Measurements from ENCODE around the gene ZC3HAV1. TPM values are rescaled to one million over a fixed set of nuclear protein-coding genes. Genes with fewer than 3 reads are reported as not detected.
A peak's percentile ranks its signal among the peaks of the same experiment; 100 is the strongest.

Gene ZC3HAV1
- total and polyA plus RNA-seq, 9 of the 15 experiments (the other 6 are each of a cell fraction or from before 2014, with no cell fraction given): 11.9 to 40.5 (median 23.9) TPM

GRCh38 chr7:139049111-139049510 lies 60.4 kb downstream of the ZC3HAV1 start (continued):
- TF ChIP-seq CXXC5 (CRISPR knock-in tag; IDR thresholded peaks at IDR 0.05): no peak
- no peak for TF ChIP-seq ZNF511 (CRISPR knock-in tag; IDR thresholded peaks at IDR 0.05)
- no peak for TF ChIP-seq ZNF175 (CRISPR knock-in tag; IDR thresholded peaks at IDR 0.05; ENCODE audit: low read depth)
- TF ChIP-seq ETV1 (tag; conservative IDR thresholded peaks at IDR 0.05; ENCODE audit: low read depth): no peak
- TF ChIP-seq THAP7 (CRISPR knock-in tag; IDR thresholded peaks at IDR 0.05): no peak
- no peak for TF ChIP-seq USF2 (CRISPR knock-in tag; IDR thresholded peaks at IDR 0.05)
- no peak for TF ChIP-seq SMAD3 (CRISPR knock-in tag; conservative IDR thresholded peaks at IDR 0.05)

- no peak overlapping the region for H3K27ac ChIP-seq (ENCODE audit: extremely low read depth, low read depth, low read length)
- WGBS (ENCODE audit: insufficient coverage, low coverage, missing lambda C conversion rate): 41% methylated on average over 3 of the region's 3 CpGs
- in situ Hi-C loops (cut with MboI) (no loop called here), intact Hi-C loops (cut with micrococcal nuclease) (no loop called here)
- peak; percentile 26 for FAIRE-seq
- no peaks in the 10 kb centered on the region for H3K79me2 ChIP-seq (ENCODE audit: control insufficient read depth, insufficient read depth, low read length)
- no peaks in the 10 kb centered on the region for H3K9me1 ChIP-seq (ENCODE audit: control insufficient read depth, insufficient read depth, low read length)
- no peak overlapping the region for H3K4me3 ChIP-seq
- no TSS peak for BruUV-seq (replicated peaks)
- no peak for ATAC-seq
- H3K9ac ChIP-seq (ENCODE audit: insufficient read depth in 1 of 2, low read depth in 2 of 2, low read length in 2 of 2): no peak overlapping the region
- H3K36me3 ChIP-seq (ENCODE audit: control insufficient read depth, insufficient read depth, low read length): peaks cover 69% of the 10 kb centered on the region
- peaks cover 4 to 20% of the 10 kb centered on the region in 2 experiments; a peak in 4 of 5 replicates for H3K4me1 ChIP-seq (replicated peaks in 1 of 2; ENCODE audit: control insufficient read depth in 2 of 2, insufficient read depth in 2 of 2, low read length in 2 of 2)
- no peaks in the 10 kb centered on the region for H3K27me3 ChIP-seq (ENCODE audit: control insufficient read depth in 2 of 2, insufficient read depth in 2 of 2, low read length in 2 of 2)
- peak in 1 of 4 experiments; percentile 31 for DNase-seq (ENCODE audit: extremely low read depth in 1 of 4, low spot score in 3 of 4)
- no peaks in the 10 kb centered on the region for H3K9me3 ChIP-seq (replicated peaks; ENCODE audit: control insufficient read depth, insufficient read depth, low read depth, low read length)
- ChIA-PET CTCF (ENCODE audit: low intra/inter-chr PET ratio) (no interaction called here), POLR2A (interaction anchor here (1.0 kb wide), 1 partner anchor 18 kb away, joined by 3 read pairs; no protein-coding TSS in a partner anchor)
- no peaks in the 10 kb centered on the region for H4K20me1 ChIP-seq (replicated peaks; ENCODE audit: control insufficient read depth, insufficient read depth, low read length)
- H3K4me2 ChIP-seq (ENCODE audit: insufficient read depth, low read length): no peak overlapping the region
- no peak overlapping the region for H2AFZ ChIP-seq (ENCODE audit: low read depth, low read length)
- 0 out of 2 replicates have a peak, but pooled peaks have one; percentile 13 for TF ChIP-seq JUN (IDR thresholded peaks at IDR 0.05; ENCODE audit: borderline replicate concordance, low read depth, low read length)
- no peak for TF ChIP-seq JUN (CRISPR knock-in tag; IDR thresholded peaks at IDR 0.05; ENCODE audit: borderline replicate concordance)
- TF ChIP-seq CEBPG (CRISPR knock-in tag; IDR thresholded peaks at IDR 0.05): no peak
- peak; percentile 27 to 29; a peak in 1 of 4 replicates for TF ChIP-seq CEBPG (tag; conservative IDR thresholded peaks at IDR 0.05 in 1 of 2, IDR thresholded peaks at IDR 0.05 in 1 of 2)
- TF ChIP-seq JUND (IDR thresholded peaks at IDR 0.05; ENCODE audit: borderline replicate concordance, low read depth, low read length): peak; percentile 69; the same call in 1 of the 2 replicates
- peak; percentile 49; the same call in 2 of the 3 replicates for TF ChIP-seq JUND (tag; IDR thresholded peaks at IDR 0.05; ENCODE audit: borderline replicate concordance, low read depth, low read length)
- 0 out of 2 replicates have a peak, but pooled peaks have one; percentile 15 for TF ChIP-seq EHMT2 (IDR thresholded peaks at IDR 0.05)
- peak; percentile 35; the same call in 1 of the 2 replicates for TF ChIP-seq SMARCA4 (IDR thresholded peaks at IDR 0.05)
- TF ChIP-seq MAFK (IDR thresholded peaks at IDR 0.05; ENCODE audit: low read length): peak; percentile 43; the same call in 1 of the 2 replicates
- no peak for TF ChIP-seq JUNB (CRISPR knock-in tag; conservative IDR thresholded peaks at IDR 0.05)
- TF ChIP-seq ELF4 (CRISPR knock-in tag; IDR thresholded peaks at IDR 0.05): peak; percentile 39; the same call in 1 of the 2 replicates
- no peak for TF ChIP-seq ZNF785 (CRISPR knock-in tag; IDR thresholded peaks at IDR 0.05)
- TF ChIP-seq BACH1 (tag; IDR thresholded peaks at IDR 0.05): peak; percentile 68
- TF ChIP-seq NFE2 (IDR thresholded peaks at IDR 0.05; ENCODE audit: low read depth): peak; percentile 17
Observed at GRCh38 chr7:139047970-139048369, 61.5 kb downstream of the ZC3HAV1 start.

Measured in K562 (cell line).